ENCODE data around the gene CGREF1. TPM values are rescaled to one million over a fixed set of nuclear protein-coding genes. Genes with fewer than 3 reads are reported as not detected.

The CGREF1 gene
- total and polyA plus RNA-seq, 3 experiments from 2014 or later: 0.17 to 3.5 (median 2.7) TPM

- POLR2A ChIA-PET: no interaction called here
- Mint-ChIP-seq H3K9me3 (no peaks in the 10 kb centered on the region), H3K4me1 (peaks cover 2 to 12% (median 11%) of the 10 kb centered on the region in 3 donors), H3K27me3 (peaks cover 0 to 2% of the 10 kb centered on the region in 2 donors), H3K27ac (peak overlapping the region in 2 of 8 donors; percentile 17 to 42), H3K36me3 (peaks cover 0 to 62% (median 9%) of the 10 kb centered on the region in 3 donors), H3K4me3 (no peak overlapping the region)
- Histone ChIP-seq H3K27ac (ENCODE audit: low read depth, low read length) (no peak overlapping the region), H3K27me3 (ENCODE audit: insufficient read depth, low read length, poor library complexity, severe bottlenecking) (no peaks in the 10 kb centered on the region), H3K36me3 (ENCODE audit: insufficient read depth, low read length) (peaks cover 19% of the 10 kb centered on the region), H3K4me3 (ENCODE audit: low read length) (no peak overlapping the region), H3K4me1 (ENCODE audit: insufficient read depth, low read length) (no peaks in the 10 kb centered on the region), H3K9me3 (ENCODE audit: low read length) (no peaks in the 10 kb centered on the region)
- no peak for DNase-seq
- CTCF ChIA-PET: interaction anchor here (0.6 to 1.6 kb wide), 4 partner anchors 9 to 98 kb away, joined by 3 to 4 read pairs (median 3); partner anchors contain the start of gene OST4
Observed at GRCh38 chr2:27059141-27059820, 59.6 kb downstream of the CGREF1 start.

- H3K4me3 ChIP-seq (ENCODE audit: low read length): no peak overlapping the region
- H3K27me3 ChIP-seq (ENCODE audit: insufficient read depth, low read length, poor library complexity, severe bottlenecking): no peaks in the 10 kb centered on the region
- Mint-ChIP-seq H3K4me3 (no peak overlapping the region), H3K9me3 (no peaks in the 10 kb centered on the region), H3K36me3 (peaks cover 0 to 60% (median 9%) of the 10 kb centered on the region in 3 donors), H3K4me1 (peaks cover 0 to 12% (median 6%) of the 10 kb centered on the region in 3 donors), H3K27me3 (peaks cover 0 to 2% of the 10 kb centered on the region in 2 donors), H3K27ac (peak overlapping the region in 2 of 8 donors; percentile 42 to 66)
- POLR2A ChIA-PET: no interaction called here
- H3K9me3 ChIP-seq (ENCODE audit: low read length): no peaks in the 10 kb centered on the region
- no peak for DNase-seq
- H3K27ac ChIP-seq (ENCODE audit: low read depth, low read length): no peak overlapping the region
- H3K4me1 ChIP-seq (ENCODE audit: insufficient read depth, low read length): no peaks in the 10 kb centered on the region
- H3K36me3 ChIP-seq (ENCODE audit: insufficient read depth, low read length): peaks cover 19% of the 10 kb centered on the region
- CTCF ChIA-PET: interaction anchor here (1.0 to 1.6 kb wide), 3 partner anchors 10 to 97 kb away, joined by 3 to 4 read pairs (median 3); partner anchors contain the start of gene OST4
Observed at GRCh38 chr2:27058210-27058609, 60.7 kb downstream of the CGREF1 start.

- H3K4me3 ChIP-seq (ENCODE audit: low read length): no peak overlapping the region
- no peak overlapping the region for H3K27ac Mint-ChIP-seq
- no peaks in the 10 kb centered on the region for H3K9me3 Mint-ChIP-seq
- DNase-seq: no peak
- peaks cover 4% of the 10 kb centered on the region for H3K4me1 ChIP-seq (ENCODE audit: insufficient read depth, low read length)
- no peaks in the 10 kb centered on the region for H3K9me3 ChIP-seq (ENCODE audit: low read length)
- no peak overlapping the region for H3K4me3 Mint-ChIP-seq
- H3K27me3 Mint-ChIP-seq: peaks cover 0 to 2% of the 10 kb centered on the region in 2 donors
- ChIA-PET POLR2A (no interaction called here), CTCF (no interaction called here)
- peaks cover 14% of the 10 kb centered on the region for H3K36me3 ChIP-seq (ENCODE audit: insufficient read depth, low read length)
- no peak overlapping the region for H3K27ac ChIP-seq (ENCODE audit: low read depth, low read length)
- H3K27me3 ChIP-seq (ENCODE audit: insufficient read depth, low read length, poor library complexity, severe bottlenecking): no peaks in the 10 kb centered on the region
- peaks cover 3 to 9% (median 4%) of the 10 kb centered on the region in 3 donors for H3K4me1 Mint-ChIP-seq
- H3K36me3 Mint-ChIP-seq: peaks cover 0 to 52% (median 4%) of the 10 kb centered on the region in 3 donors
Observed at GRCh38 chr2:27057184-27057583, 61.7 kb downstream of the CGREF1 start.

GRCh38 chr2:27054721-27055120 is 64.2 kb downstream of the CGREF1 start:
- H3K27ac Mint-ChIP-seq: peak overlapping the region in 5 of 8 donors; percentile 24 to 74 (median 65)
- H3K36me3 ChIP-seq (ENCODE audit: insufficient read depth, low read length): peaks cover 14% of the 10 kb centered on the region
- H3K27ac ChIP-seq (ENCODE audit: low read depth, low read length): no peak overlapping the region
- ChIA-PET CTCF (interaction anchor here (0.9 to 1.9 kb wide), 4 partner anchors 17 to 33 kb away, joined by 3 to 5 read pairs (median 4); partner anchors contain the start of genes KHK and OST4), POLR2A (interaction anchor here (1.0 to 1.1 kb wide), 2 partner anchors 17 to 26 kb away, joined by 3 read pairs; partner anchors contain the start of gene OST4)
- H3K27me3 Mint-ChIP-seq: peaks cover 3 to 16% of the 10 kb centered on the region in 2 donors
- H3K4me1 Mint-ChIP-seq: peaks cover 18 to 21% (median 19%) of the 10 kb centered on the region in 3 donors
- DNase-seq: no peak
- no peaks in the 10 kb centered on the region for H3K27me3 ChIP-seq (ENCODE audit: insufficient read depth, low read length, poor library complexity, severe bottlenecking)
- H3K4me1 ChIP-seq (ENCODE audit: insufficient read depth, low read length): peaks cover 9% of the 10 kb centered on the region
- H3K9me3 Mint-ChIP-seq: peaks cover 0 to 10% (median 7%) of the 10 kb centered on the region in 5 donors
- H3K9me3 ChIP-seq (ENCODE audit: low read length): no peaks in the 10 kb centered on the region
- H3K4me3 ChIP-seq (ENCODE audit: low read length): no peak overlapping the region
- H3K4me3 Mint-ChIP-seq: peak overlapping the region in 2 of 7 donors; percentile 2 to 49
- peaks cover 0 to 63% (median 8%) of the 10 kb centered on the region in 3 donors for H3K36me3 Mint-ChIP-seq

- H3K4me1 Mint-ChIP-seq: peaks cover 23 to 26% (median 24%) of the 10 kb centered on the region in 3 donors
- DNase-seq: no peak
- H3K27me3 Mint-ChIP-seq: peaks cover 3 to 19% of the 10 kb centered on the region in 2 donors
- ChIA-PET POLR2A (interaction anchor here (4.9 kb wide), 1 partner anchor 17 kb away, joined by 58 read pairs; the partner anchor contains the start of gene OST4), CTCF (interaction anchor here (1.3 to 1.6 kb wide), 2 partner anchors 20 to 34 kb away, joined by 3 to 5 read pairs; partner anchors contain the start of gene KHK)
- H3K27ac Mint-ChIP-seq: peak overlapping the region in 2 of 8 donors; percentile 7 to 74
- H3K4me3 Mint-ChIP-seq: peak overlapping the region in 3 of 7 donors; percentile 54 to 84 (median 83)
- peaks cover 0 to 10% (median 7%) of the 10 kb centered on the region in 5 donors for H3K9me3 Mint-ChIP-seq
- no peak overlapping the region for H3K4me3 ChIP-seq (ENCODE audit: low read length)
- peaks cover 14% of the 10 kb centered on the region for H3K4me1 ChIP-seq (ENCODE audit: insufficient read depth, low read length)
- H3K36me3 ChIP-seq (ENCODE audit: insufficient read depth, low read length): peaks cover 14% of the 10 kb centered on the region
- no peak overlapping the region for H3K27ac ChIP-seq (ENCODE audit: low read depth, low read length)
- H3K27me3 ChIP-seq (ENCODE audit: insufficient read depth, low read length, poor library complexity, severe bottlenecking): no peaks in the 10 kb centered on the region
- H3K9me3 ChIP-seq (ENCODE audit: low read length): no peaks in the 10 kb centered on the region
- peaks cover 0 to 56% (median 8%) of the 10 kb centered on the region in 3 donors for H3K36me3 Mint-ChIP-seq
Observed at GRCh38 chr2:27053776-27054175, 65.2 kb downstream of the CGREF1 start.

GRCh38 chr2:27053321-27053720 is 65.6 kb downstream of the CGREF1 start:
- Mint-ChIP-seq H3K36me3 (peaks cover 0 to 51% (median 8%) of the 10 kb centered on the region in 3 donors), H3K4me1 (peaks cover 23 to 26% (median 24%) of the 10 kb centered on the region in 3 donors), H3K4me3 (peak overlapping the region; percentile 5 to 99 (median 84)), H3K27ac (peak overlapping the region; percentile 1 to 100 (median 42)), H3K9me3 (peaks cover 0 to 10% (median 7%) of the 10 kb centered on the region in 5 donors), H3K27me3 (peaks cover 3 to 19% of the 10 kb centered on the region in 2 donors)
- no peak overlapping the region for H3K27ac ChIP-seq (ENCODE audit: low read depth, low read length)
- H3K4me3 ChIP-seq (ENCODE audit: low read length): no peak overlapping the region
- peaks cover 14% of the 10 kb centered on the region for H3K36me3 ChIP-seq (ENCODE audit: insufficient read depth, low read length)
- H3K27me3 ChIP-seq (ENCODE audit: insufficient read depth, low read length, poor library complexity, severe bottlenecking): no peaks in the 10 kb centered on the region
- no peak for DNase-seq
- CTCF ChIA-PET: interaction anchor here (1.2 to 1.6 kb wide), 2 partner anchors 12 to 34 kb away, joined by 3 to 5 read pairs; partner anchors contain the start of gene KHK
- peaks cover 14% of the 10 kb centered on the region for H3K4me1 ChIP-seq (ENCODE audit: insufficient read depth, low read length)
- no peaks in the 10 kb centered on the region for H3K9me3 ChIP-seq (ENCODE audit: low read length)
- POLR2A ChIA-PET: interaction anchor here (0.9 to 4.9 kb wide), 2 partner anchors 18 to 21 kb away, joined by 3 to 58 read pairs; partner anchors contain the start of gene OST4

GRCh38 chr2:27051902-27052645 is 66.9 kb downstream of the CGREF1 start:
- peaks cover 0 to 10% (median 7%) of the 10 kb centered on the region in 5 donors for H3K9me3 Mint-ChIP-seq
- H3K9me3 ChIP-seq (ENCODE audit: low read length): no peaks in the 10 kb centered on the region
- H3K4me3 Mint-ChIP-seq: peak overlapping the region; percentile 83 to 99 (median 84)
- H3K27me3 Mint-ChIP-seq: peaks cover 3 to 19% of the 10 kb centered on the region in 2 donors
- POLR2A ChIA-PET: interaction anchor here (0.6 to 4.9 kb wide), 9 partner anchors 12 to 160 kb away, joined by 3 to 58 read pairs (median 13); partner anchors contain the start of genes ABHD1, ATRAID, KHK and OST4
- H3K27ac Mint-ChIP-seq: peak overlapping the region; percentile 84 to 100 (median 90)
- H3K4me1 ChIP-seq (ENCODE audit: insufficient read depth, low read length): peaks cover 14% of the 10 kb centered on the region
- DNase-seq: peak in 1 of 5 donors; percentile 57
- H3K27ac ChIP-seq (ENCODE audit: low read depth, low read length): peak overlapping the region; percentile 75
- peaks cover 23 to 26% (median 24%) of the 10 kb centered on the region in 3 donors for H3K4me1 Mint-ChIP-seq
- peaks cover 0 to 46% (median 8%) of the 10 kb centered on the region in 3 donors for H3K36me3 Mint-ChIP-seq
- H3K4me3 ChIP-seq (ENCODE audit: low read length): peak overlapping the region; percentile 84
- CTCF ChIA-PET: interaction anchor here (1.0 to 2.4 kb wide), 6 partner anchors 13 to 35 kb away, joined by 3 to 15 read pairs (median 9); partner anchors contain the start of genes KHK and OST4
- no peaks in the 10 kb centered on the region for H3K27me3 ChIP-seq (ENCODE audit: insufficient read depth, low read length, poor library complexity, severe bottlenecking)
- peaks cover 14% of the 10 kb centered on the region for H3K36me3 ChIP-seq (ENCODE audit: insufficient read depth, low read length)
